Transverse colon (tissue), 4 donors: ENCODE measurements around the gene FBXO42. TPM values are rescaled to one million over a fixed set of nuclear protein-coding genes. Genes with fewer than 3 reads are reported as not detected.

Source experiments
- DNase-seq: peaks from one replicate; pipeline ENCODE4 v3.0.0-alpha.2; 2019
- H3K27ac ChIP-seq, 4 donors: fragments of 200-600 bp; sonication (generic); 2 replicates each; pipeline ENCODE4 v1.5.1; 2016 to 2018; ENCODE audit warnings: inconsistent platforms in 4 of 4
- H3K27me3 ChIP-seq: fragments of 200-600 bp; sonication (generic); 2 replicates; pipeline ENCODE4 v1.5.1; 2017; ENCODE audit warnings: inconsistent platforms
- H3K36me3 ChIP-seq, 4 donors: fragments of 200-600 bp; sonication (generic); 2 replicates each; pipeline ENCODE4 v1.5.1; 2017 to 2019; ENCODE audit warnings: inconsistent platforms in 4 of 4
- H3K4me1 ChIP-seq, 4 donors: fragments of 200-600 bp; sonication (generic); 2 replicates each; pipeline ENCODE4 v1.5.1; 2017 to 2020; ENCODE audit warnings: inconsistent platforms in 4 of 4
- H3K4me3 ChIP-seq, 4 donors: fragments of 200-600 bp; sonication (generic); 1 replicate in 1 of 4; 2 replicates in 3 of 4; pipeline versions ENCODE4 v1.5.1 to v1.6.1; 2017 to 2019; ENCODE audit warnings: inconsistent platforms in 4 of 4
- H3K9me3 ChIP-seq, 2 donors: fragments of 200-600 bp; sonication (generic); 2 replicates each; pipeline ENCODE4 v1.5.1; 2017 to 2019; ENCODE audit warnings: inconsistent platforms in 2 of 2
- CTCF ChIP-seq, 5 experiments: fragments of 200-600 bp in 3 of 5; fragments of 450-650 bp in 2 of 5; sonication (generic) in 3 of 5; IDR thresholded peaks; 1 replicate in 2 of 5; 2 replicates in 3 of 5; pipeline ENCODE4 v1.5.1; 2016 to 2017; ENCODE audit warnings: antibody characterized with exemption in 5 of 5, inconsistent platforms in 3 of 5, mild to moderate bottlenecking in 2 of 5, moderate library complexity in 1 of 5
- EP300 ChIP-seq: sonication (generic); formaldehyde crosslinking; IDR thresholded peaks from one replicate; pipeline ENCODE4 v1.6.1; 2017; ENCODE audit warnings: antibody characterized with exemption, low read depth
- POLR2A ChIP-seq: fragments of 450-650 bp; IDR thresholded peaks from one replicate; pipeline ENCODE4 v1.6.1; 2016; ENCODE audit warnings: antibody characterized with exemption, mild to moderate bottlenecking, moderate library complexity
- POLR2AphosphoS5 ChIP-seq, 3 donors: sonication (generic); formaldehyde crosslinking; IDR thresholded peaks; one replicate each; pipeline ENCODE4 v1.6.1; 2016; ENCODE audit warnings: antibody characterized with exemption in 3 of 3
- WGBS, 2 donors: methylation state at CpG; one replicate each; pipeline ENCODE4 v1.1.5; 2018; ENCODE audit warnings: low coverage in 1 of 2; 5-methylcytosine and 5-hydroxymethylcytosine counted together
- in situ Hi-C, 4 donors: fragments of 200-750 bp; cut with MboI; loops; one replicate each; pipeline versions ENCODE4 v1.15.0 to v1.15.1; 2017; ENCODE audit warnings: low sequenced_read_pairs in 3 of 4, low pct_ligation_motif_present in 1 of 4, low pct_unique_long_range_greater_than_20kb in 1 of 4
- intact Hi-C: fragments of 100-400 bp; cut with DNase I; formaldehyde crosslinking; loops from one replicate; pipeline ENCODE4 v1.15.1; 2023; ENCODE audit warnings: low total_unique reads
- total RNA-seq, 4 donors: library from RNA; depleted of rRNA; stranded (reverse); fragments of >200 nt; gene quantifications; one replicate each; pipeline ENCODE4 v1.1.0, GENCODE V29; 2016

Gene FBXO42
- total RNA-seq, 4 donors from 2014 or later: 15.7 to 25.4 (median 18.8) TPM

DNA sequence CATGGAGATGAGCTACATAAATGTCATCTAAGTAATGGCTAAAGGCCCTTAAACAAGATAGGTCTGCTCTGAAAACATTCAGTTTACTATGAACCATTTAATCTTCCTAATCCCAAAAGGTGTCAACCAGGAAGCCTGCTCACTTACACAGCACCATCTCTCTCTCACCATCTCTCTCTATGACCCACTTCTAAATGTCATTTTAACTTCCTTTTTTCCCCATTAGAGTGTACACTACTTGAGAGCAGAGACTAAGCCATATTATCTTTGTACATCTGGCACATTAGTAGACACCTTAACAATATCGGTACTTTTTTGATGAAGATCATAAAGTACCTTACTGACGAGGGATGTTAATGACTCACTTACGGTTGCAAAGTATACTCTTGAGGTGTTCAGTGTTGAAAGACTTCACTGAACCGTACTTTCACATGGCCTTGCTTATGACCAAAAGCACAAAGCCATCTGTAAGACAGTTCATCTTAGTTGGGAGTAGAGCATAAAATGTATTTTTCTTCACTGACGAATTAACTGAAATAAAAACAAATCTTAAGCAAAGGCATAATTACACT lies 25.4 kb downstream of the FBXO42 start:
- intact Hi-C loops (no loop called here), in situ Hi-C loops (no loop called here)
- TF ChIP-seq CTCF (IDR thresholded peaks at IDR 0.05) (no peak), POLR2A (no peak), POLR2AphosphoS5 (IDR thresholded peaks at IDR 0.05) (no peak), EP300 (no peak)
- 87 to 90% methylated on average over 3 to 5 of the region's 5 CpGs for WGBS, 2 donors
- Histone ChIP-seq H3K9me3 (no peaks in the 10 kb centered on the region), H3K27ac (no peak overlapping the region), H3K27me3 (no peaks in the 10 kb centered on the region), H3K4me1 (peaks cover 0 to 20% (median 0%) of the 10 kb centered on the region in 4 donors), H3K36me3 (no peaks in the 10 kb centered on the region), H3K4me3 (no peak overlapping the region)
- DNase-seq: no peak

GRCh38 chr1:16324456-16324890 lies 27.8 kb downstream of the FBXO42 start:
- Histone ChIP-seq H3K4me3 (no peak overlapping the region), H3K36me3 (no peaks in the 10 kb centered on the region), H3K27ac (no peak overlapping the region), H3K4me1 (peaks cover 0 to 38% (median 2%) of the 10 kb centered on the region in 4 donors), H3K27me3 (no peaks in the 10 kb centered on the region), H3K9me3 (no peaks in the 10 kb centered on the region)
- intact Hi-C loops (no loop called here), in situ Hi-C loops (no loop called here)
- 94 to 95% methylated on average over 4 to 6 of the region's 6 CpGs for WGBS, 2 donors
- DNase-seq: no peak
- TF ChIP-seq POLR2AphosphoS5 (IDR thresholded peaks at IDR 0.05) (no peak), POLR2A (no peak), CTCF (IDR thresholded peaks at IDR 0.05) (no peak), EP300 (no peak)

DNA sequence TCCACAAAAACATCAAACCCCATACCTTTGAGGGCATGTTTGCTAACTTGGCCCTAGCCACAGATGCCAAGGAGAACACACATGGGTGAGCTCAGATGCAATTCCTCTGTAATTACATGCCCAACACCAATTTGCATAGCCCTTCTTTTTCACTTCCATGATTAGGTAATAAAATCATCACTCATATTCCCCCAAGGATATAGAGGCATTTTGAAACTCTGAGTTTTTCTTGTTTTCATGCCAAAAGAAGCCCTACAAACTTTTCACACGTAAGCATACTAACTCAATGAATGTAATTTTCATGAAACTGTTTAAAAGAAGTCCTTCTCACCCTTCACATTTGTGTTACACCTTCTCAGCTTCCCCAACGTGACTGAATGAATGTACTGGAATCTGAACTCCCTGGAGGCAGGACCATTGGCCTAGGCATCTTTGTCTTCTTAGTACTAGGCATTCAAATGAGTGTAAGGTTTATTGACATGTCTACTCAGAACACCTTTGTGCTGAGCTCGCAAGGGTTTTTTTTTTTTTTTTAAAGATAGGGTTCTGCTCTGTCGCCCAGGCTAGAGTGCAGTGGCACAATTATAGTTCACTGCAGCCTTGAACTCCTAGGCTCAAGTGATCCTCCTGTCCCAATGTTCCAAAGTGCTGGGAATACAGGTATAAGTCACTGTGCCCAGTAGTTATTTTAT lies 31.0 kb downstream of the FBXO42 start:
- Histone ChIP-seq H3K9me3 (no peaks in the 10 kb centered on the region), H3K4me1 (peaks cover 0 to 47% (median 4%) of the 10 kb centered on the region in 4 donors), H3K36me3 (no peaks in the 10 kb centered on the region), H3K27ac (no peak overlapping the region), H3K27me3 (no peaks in the 10 kb centered on the region), H3K4me3 (no peak overlapping the region)
- no peak for DNase-seq
- WGBS, 2 donors: 69 to 75% methylated on average over 3 to 4 of the region's 4 CpGs
- intact Hi-C loops (no loop called here), in situ Hi-C loops (no loop called here)
- TF ChIP-seq EP300 (no peak), POLR2A (no peak), POLR2AphosphoS5 (IDR thresholded peaks at IDR 0.05) (no peak), CTCF (IDR thresholded peaks at IDR 0.05) (no peak)

GRCh38 chr1:16318555-16318954 lies 33.7 kb downstream of the FBXO42 start:
- no peaks in the 10 kb centered on the region for H3K27me3 ChIP-seq
- H3K4me3 ChIP-seq: no peak overlapping the region
- intact Hi-C loops: no loop called here
- WGBS, 2 donors: 78% methylated on average over 3 of the region's 3 CpGs; no CpG with 5 or more reads in 1 of the 2 donors
- no peak overlapping the region for H3K27ac ChIP-seq
- in situ Hi-C loops: no loop called here
- H3K36me3 ChIP-seq: peaks cover 0 to 19% (median 0%) of the 10 kb centered on the region in 4 donors
- TF ChIP-seq POLR2A (no peak), POLR2AphosphoS5 (IDR thresholded peaks at IDR 0.05) (no peak), CTCF (IDR thresholded peaks at IDR 0.05) (no peak), EP300 (no peak)
- peaks cover 0 to 37% (median 4%) of the 10 kb centered on the region in 4 donors for H3K4me1 ChIP-seq
- no peaks in the 10 kb centered on the region for H3K9me3 ChIP-seq
- peak; percentile 28 for DNase-seq
